CD4-positive, alpha-beta T cell treated with Interleukin-21 for 1 hour (primary cell): Measurements from ENCODE around the gene IGFBPL1.
"Not testable (repeated sequence)": the region's sequence is repeated elsewhere in the genome, so short reads cannot be mapped to it uniquely, and the experiment has no call there.

ENCODE experiments used
- DNase-seq: peaks from one replicate; pipeline ENCODE4 v3.0.0-alpha.2; 2020

The IGFBPL1 gene, protein sequence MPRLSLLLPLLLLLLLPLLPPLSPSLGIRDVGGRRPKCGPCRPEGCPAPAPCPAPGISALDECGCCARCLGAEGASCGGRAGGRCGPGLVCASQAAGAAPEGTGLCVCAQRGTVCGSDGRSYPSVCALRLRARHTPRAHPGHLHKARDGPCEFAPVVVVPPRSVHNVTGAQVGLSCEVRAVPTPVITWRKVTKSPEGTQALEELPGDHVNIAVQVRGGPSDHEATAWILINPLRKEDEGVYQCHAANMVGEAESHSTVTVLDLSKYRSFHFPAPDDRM

DNA sequence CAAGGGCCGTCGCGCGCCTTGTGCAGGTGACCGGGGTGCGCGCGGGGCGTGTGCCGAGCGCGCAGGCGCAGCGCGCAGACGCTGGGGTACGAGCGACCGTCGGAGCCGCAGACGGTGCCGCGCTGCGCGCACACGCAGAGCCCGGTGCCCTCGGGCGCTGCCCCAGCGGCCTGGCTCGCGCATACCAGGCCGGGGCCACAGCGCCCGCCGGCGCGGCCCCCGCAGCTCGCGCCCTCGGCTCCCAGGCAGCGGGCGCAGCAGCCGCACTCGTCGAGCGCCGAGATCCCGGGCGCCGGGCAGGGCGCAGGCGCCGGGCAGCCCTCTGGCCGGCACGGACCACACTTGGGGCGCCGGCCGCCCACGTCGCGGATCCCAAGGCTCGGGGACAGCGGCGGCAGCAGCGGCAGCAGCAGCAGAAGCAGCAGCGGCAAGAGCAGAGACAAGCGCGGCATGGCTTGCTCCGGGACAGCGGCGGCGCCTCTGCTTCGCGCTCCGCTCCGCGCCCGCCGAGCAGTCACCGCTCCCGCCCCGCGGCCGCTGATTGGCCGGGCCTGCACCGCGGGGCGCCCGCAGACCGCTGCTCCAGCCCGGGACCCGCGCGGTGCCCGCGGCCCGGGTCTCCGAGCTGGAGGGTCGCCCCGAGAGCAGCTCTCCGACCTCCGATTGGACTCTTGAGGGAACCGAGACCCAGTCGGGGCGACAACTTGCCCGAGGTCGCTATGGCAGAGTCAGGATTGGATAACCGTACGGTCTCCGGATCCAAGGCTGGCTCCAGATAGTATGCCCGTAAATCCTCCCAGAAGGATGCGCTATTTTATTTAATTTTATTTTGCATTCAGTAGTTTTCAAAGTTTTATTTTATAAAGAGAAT lies at the start of gene IGFBPL1:
Gene IGFBPL1, minus strand, starts transcription at position 482 of the 871 bp plus-strand sequence. Its CDS starts 30 bp downstream, at position 452.
- DNase-seq = no peak

DNA sequence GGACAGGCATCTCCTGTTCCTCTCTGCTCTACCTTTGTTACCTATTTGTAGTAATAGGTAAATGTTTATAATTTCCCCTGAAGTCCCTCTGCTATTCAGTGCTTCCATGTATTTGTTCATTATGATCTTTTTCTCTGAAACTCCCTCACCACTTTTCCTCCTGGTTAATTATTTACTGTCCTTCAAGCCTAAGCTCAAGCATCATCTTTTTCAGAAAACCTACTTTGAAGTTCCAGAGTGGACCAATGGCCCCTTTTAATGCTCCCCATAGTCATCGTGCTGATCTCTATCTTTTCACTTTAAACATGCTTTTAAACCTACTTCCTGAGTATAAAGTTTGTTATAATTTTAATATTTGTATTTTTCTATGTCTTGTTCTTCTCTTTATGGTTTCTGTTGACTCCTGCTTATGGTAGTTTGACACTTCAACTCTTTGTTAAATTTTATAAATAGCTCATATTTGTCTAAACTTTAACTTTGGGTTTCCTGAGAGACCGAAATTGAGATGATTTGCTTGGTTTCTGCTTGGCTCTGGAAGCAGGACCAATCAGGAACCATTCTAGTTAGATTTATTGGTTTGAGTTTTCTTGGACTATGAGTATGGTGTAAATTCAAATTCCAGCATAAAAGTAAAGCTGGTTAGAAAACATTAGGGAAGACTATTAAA lies 48.5 kb upstream of the IGFBPL1 start:
- not testable (repeated sequence) for DNase-seq

DNA sequence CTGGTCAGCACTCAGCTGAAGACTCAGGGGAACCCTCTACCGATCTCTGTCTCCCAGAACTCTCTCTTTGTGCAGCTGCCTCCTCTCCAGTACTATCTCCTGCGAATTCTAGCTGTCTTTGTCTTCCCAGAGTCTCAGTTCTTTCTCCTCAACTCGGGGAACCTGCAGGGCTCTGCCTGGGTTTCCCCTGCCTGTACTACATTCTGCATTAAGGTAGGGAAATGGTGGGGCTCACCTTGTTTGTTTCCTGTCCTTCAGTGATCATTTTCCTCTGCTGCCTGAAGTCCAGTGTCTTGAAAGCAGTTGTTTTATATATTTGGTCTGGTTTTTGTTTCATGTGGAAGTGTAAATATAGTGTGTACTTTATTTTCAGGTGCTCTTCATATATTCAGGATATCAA lies 43.1 kb upstream of the IGFBPL1 start:
- no peak for DNase-seq

DNA sequence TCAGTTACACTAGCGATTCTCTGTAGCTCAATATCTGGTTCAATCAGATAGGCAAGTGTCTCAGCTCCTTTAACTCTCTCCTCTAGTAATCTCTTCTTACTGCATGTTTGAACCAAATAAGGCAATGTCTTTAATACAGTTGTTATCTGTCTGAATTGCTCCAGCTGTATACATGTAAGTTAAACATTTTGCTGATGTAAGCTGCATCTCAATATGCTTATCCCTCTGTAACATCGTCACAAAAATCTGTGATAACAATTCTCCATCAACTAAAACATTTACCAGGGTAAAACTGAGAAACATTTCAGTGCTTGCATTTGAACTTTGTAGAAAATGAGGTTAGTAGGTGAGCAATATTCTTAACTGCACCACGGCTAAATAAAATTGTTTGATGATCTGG lies 29.6 kb upstream of the IGFBPL1 start:
- DNase-seq = no peak

DNA sequence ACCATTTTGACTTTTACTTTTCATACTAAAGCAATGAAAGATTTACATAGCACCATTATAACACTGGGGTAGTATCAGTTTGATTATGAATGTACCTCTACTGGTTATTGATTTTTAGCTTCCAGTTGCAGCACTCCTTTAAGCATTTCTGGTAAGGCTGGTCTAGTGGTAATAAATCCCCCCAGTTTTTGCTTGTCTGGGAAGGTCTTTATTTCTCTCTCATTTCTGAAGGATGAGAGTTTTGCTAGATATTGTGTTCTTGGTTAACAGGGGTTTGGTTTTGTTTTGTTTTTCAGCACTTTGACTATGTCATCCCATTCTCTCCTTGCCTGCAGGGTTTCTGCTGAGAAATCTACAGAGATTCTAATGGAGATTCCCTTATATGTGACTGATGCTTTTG lies 26.9 kb upstream of the IGFBPL1 start:
- no peak for DNase-seq

DNA sequence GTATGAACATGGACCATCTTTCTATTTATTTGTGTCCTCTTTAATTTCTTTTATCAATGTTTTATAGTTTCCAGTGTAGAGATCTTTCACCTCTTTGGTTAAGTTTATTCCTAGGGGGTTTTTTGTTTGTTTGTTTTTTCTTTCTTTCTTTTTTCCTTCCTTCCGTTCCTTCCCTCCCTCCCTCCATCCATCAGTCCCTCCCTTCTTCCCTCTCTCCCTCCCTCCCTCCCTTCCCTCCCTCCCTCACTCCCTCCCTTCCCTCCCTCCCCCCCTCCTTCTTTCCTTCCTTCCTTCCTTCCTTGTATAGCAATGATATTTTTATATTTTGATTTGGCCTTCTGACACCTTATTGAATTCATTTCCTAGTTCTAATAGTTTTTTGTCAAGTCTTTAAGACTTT lies 23.4 kb upstream of the IGFBPL1 start:
- no peak for DNase-seq

DNA sequence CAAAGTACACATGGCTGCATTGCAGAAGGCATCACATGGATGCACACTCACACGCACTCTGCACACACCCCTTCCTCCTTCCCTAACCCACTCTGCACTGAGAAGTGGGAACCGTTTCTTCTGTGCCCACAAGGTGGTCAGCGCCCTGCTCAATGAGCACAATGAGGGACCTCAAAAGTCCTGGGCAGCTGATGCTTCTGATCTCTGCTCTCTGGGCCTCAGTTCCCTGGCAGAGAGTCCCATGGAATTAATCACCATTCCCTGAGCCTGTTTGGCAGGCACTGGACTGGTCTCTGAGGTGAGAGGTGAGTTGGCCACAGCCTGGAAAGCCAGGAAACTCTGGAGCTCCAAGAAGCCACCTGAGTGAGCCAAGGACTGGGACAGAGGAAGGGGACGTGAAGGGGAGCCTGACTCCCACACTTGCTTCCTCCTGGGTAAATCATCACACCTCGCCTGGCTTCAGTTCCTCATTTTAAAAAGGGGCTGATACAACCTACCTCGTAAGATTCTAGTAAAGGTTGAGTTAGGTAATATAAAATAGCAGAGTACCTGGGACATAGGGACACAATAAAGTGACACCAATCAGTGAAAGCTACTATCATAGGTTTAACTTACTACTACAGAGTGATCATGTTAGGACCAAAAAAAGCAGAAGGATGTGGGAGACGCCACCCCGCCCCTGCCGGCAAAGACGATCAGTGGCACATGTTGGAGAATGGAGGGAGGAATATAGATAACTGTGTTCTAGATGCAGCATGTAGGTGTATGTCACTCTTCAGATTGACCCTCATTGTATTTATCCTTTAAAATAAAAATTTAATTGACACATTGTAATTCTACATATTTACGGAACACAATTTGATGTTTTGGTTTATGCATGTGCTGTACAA lies 21.1 kb upstream of the IGFBPL1 start:
- no peak for DNase-seq

DNA sequence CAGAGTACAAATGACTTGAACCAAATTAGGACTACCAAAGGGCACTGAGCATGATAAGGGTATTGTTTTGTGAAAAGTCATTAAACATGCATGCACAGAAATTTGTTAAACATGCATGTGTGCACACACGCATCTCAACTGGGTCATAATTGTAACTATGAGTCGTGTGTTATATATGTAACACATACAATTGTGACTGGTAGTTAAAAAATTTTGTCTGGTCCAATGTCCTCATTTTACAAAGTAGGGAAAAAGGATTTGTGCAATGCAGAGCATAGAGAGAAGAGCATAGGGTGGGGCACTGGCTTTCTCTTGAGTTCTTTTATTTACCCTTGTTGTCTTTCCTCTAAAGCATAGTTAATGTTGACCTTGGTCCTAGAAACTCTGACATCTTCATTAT lies 19.3 kb upstream of the IGFBPL1 start:
- DNase-seq = no peak

DNA sequence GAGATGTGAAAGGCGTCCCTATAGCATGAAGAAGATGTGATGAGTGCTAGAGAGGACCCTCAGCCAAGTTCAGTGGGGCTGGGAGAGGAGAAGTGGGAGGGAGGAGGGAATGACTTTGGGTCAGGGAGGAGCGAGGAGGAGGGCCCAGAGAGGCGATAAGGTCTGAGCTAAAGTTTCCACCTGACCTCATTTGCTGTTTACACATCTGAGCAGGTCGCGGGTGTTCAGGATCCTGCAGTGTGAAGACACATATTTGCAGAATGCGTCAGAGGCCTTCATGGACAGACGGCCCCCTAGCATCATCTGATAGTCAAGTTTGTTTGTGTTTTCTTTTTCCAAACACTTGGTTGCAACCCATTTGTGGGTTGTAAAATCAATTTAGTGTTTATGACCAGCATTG lies 18.9 kb upstream of the IGFBPL1 start:
- no peak for DNase-seq

DNA sequence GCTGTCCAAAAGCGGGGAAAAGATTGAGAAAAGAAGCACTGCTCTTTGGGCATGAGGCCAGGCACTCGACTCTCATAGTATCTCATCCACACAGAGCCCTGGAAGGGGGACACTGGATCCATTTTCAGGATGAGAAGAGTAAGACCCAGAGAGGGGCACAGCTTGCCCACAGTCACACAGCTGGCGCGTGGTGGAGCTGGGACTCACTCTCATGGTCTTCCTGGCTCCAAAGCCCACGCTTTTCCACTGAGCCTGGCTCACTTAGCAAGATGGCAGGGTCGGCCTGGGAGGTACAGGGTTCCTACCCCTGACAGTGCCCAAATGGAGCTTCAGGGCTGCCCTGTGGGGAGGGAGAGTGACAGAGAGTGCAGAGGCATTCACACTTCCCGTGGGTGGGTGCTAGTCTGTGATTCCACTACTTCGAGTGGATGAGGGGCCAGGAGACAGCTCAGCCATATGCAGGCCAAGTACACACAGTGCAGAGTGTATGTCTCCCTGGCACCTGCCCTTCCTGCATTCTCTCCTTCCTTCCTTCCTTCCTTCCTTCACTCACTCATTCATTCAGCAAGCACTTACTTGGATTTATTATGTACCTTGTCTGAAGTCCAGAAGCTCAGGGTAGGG lies 18.3 kb upstream of the IGFBPL1 start:
- no peak for DNase-seq

DNA sequence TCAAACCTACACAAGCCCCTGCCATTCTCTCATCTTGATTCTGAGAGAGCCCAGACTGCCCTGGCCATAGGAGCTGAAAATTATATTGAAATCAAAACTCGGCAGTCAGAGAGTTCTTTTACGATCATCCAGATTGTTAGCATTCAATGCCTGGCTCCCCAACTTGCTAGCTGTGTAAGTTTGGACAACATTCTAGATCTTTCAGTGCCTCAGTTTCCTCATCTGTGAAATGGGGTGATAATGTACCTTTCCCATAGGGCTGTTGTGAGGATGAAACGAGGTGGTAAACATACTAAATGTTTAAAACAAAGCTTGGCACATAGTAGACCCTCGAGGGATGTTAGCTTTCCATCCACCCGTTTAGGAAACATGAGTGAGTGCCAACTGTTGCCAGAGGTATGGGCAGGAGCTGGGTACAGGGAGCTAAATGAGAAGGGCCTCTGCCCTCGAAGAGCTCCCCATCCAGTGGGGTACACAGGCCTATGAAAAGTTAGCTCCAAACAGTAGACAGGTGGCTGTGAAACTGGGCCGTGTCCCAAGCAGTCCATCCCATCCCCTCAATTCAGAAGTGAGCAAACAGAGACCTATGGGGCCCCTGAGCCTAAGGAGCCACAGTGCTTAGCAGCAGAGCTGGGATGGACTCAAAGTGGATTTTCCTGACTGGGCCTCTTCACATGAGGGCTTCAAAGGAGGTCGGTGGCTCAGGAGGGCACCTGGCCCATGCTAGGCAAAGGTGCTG lies 17.3 kb upstream of the IGFBPL1 start:
- no peak for DNase-seq

DNA sequence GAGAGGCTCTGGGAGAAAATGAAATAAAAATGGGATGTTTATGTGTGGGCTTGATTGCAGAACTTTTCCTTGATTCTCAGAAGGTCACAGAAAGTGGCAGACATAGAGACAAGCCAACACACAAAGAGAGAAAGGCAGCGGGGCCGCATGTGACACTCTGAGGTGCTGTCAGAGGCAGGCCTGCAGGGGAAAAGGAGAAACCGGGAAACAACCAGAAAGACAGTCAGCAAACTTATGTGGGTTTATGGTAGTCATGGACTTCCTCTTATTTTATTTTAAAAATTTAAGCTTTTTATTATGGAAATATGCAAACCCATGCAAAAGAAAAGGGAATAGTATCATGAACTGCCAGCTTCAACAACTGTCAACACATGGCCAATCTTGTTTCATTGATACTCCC lies 16.3 kb upstream of the IGFBPL1 start:
- DNase-seq = no peak

DNA sequence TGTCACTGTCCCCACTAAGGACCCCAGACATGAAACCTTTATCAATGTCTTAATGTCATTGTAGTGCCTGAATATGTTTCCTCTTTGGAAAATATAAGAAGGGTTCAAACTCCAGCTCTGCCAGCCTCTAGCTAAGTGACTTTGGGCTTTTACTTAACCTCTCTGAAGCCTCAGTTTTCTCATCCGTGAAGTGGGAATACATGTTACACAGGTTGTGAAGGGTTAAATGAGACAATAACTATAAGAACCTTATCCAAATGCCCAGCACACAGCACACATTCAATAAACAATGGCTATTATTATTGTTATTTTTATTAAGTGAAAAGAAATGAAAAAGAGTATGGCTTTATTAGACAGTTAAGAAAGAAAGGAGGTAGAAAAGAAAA lies 15.7 kb upstream of the IGFBPL1 start:
- DNase-seq = no peak

DNA sequence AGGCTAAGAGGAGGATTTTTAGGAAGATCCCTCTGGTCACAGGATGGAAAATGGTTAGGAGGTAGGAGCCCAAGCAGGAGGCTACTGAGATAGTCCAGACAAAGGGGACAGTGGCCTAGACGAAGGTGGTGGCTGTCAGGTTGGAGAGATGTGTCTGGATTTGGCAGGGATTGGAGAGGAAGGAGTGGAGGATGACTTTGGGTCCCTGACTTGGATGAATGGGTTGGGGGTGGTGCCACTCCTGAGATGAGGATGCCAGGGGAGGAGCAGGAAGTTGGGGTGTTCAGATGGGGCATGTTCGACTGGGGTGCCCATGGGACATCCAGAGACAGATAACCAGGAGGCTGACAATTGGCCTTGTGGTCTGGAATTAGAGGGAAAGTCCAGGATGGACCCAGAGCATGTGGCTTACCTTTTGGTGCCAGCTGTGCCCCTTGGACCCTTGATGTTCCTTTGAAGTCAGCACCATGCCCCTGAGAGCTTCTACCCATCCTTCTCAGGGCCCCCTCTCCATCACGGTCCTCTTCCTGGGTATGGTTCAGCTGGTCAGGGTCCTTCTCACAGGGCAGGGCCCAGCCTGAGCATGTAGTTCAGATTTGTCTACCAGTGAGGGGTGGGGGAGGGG lies 15.1 kb upstream of the IGFBPL1 start:
- no peak for DNase-seq

DNA sequence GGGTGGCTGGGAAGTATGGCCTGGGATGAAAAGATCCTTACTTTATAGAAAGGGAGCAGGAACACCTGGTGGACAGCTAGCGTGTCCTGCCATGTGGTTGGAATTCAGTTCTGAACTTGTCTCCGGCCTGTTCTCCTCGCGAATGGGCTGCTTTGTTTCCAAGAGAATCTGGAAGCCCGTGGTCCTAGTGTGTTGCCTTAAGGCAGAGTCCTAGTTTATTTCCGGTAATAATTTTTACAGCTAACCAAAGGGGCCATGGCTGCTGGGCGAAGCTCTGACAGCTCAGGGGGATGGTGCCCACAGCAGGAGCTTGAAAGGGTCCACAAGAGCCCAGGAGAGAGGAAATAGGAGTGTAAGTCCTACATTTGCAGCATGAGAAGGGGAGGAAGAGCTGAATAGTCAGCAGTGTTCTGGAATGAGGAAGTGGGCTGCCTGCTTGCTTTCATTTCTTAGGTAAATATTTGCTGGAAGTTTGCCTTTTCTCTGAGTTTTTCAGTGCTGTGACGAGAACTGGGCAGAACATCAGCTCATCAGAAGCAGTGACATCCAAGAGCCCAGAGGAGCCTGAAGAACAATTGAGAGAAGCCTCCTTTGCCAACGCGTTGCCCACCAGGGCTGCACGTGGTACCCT lies 13.1 kb upstream of the IGFBPL1 start:
- DNase-seq = no peak

DNA sequence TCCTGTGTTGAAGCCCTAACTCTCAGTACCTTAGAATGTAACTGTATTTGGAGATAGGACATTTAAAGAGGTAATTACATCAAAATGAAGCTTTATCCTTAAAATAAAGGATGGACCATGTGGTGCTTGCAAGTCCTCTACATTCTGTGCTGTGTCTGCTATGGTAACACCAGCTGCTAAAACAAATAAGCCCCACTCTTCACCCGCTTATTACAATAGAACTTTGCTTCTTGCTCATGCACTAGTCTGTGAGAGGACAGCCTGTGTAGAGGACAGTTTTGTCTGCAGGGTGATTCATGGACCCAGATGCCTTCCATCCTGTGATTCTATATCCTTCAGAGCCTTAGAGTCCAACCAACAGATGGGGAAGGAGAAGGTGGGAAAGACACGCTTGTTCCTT lies 12.5 kb upstream of the IGFBPL1 start:
- no peak for DNase-seq

DNA sequence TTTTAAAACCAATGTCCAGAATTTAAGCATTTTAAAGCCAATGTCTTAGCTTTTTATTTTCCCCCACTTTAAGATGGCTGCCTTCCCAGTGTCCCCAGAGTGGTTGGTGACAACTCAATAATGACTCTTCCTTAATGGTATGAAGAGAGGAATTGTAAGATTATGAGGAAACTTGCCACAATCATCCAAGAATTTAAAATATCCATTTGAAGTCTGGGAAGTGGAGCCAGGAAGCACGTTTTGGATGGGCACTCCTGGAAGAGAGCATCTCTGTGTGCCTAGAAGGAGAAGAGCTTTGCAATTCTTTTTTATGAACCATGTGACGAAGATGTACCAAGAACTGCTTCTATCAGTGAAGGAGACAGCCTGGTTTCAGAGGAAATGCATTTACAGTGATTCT lies 11.3 kb upstream of the IGFBPL1 start:
- no peak for DNase-seq

DNA sequence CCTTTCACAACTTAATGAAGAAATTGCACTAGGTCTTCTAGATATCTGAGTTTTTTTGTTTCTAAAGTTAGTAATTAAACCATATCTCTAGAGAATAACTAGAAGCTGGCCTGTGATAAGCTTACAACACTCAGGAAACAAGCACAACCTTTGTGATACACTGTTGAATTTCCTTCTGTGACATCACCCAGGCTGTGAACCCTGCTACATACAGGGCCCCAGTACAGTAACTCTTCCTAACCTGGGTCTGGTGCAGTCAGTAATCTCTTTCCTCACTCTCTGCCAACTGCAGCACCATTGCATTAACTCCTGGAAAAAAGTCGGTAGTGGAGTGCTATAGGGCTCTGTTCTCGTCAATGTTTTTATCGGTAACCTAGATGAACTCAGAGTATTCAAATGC lies 10.6 kb upstream of the IGFBPL1 start:
- DNase-seq = no peak

DNA sequence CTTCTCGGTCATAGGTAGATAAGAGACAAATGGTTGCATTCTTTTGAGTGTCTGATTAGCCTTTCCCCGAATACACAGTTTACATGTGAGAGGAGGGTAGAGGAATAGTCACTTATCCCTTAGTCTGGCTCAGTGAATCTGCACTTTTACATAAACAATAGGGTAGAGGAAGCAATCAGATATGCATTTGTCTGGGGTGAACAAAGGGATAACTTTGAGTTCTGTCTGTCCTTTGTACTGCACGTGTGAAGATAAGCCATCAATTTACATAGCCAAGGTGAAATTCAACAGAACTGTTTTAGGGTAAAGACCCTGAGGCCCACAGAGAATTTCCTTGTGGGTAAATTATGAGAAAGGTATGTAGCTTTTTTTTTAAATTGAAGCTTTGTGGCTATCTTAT lies 10.1 kb upstream of the IGFBPL1 start:
- DNase-seq = no peak

DNA sequence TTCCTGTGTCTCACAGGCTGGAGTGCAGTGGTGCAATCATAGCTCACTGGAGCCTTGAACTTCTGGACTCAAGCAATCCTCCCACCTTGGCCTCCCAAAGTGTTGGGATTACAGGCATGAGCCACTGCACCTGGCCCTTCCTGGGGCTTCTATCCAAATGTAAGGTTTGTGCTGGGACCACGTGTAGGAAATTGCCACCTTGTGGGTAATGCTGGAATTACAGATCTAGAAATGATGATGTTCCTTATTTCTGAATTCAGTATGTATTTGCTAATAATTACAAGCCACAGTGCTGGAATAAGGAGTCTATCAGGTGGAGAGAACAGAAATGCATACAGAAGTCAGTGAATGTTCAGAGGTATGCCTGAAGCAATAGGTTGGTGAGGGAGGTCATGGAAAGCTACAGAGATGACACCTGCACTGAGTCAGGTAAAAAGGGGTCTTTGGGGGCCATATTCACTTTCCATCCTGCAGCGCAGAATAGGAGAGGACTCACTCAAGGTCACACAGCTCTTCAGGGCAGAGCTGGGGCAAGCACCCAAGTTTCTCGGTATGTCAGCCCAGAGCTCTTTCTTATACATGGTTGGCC lies 8.8 kb upstream of the IGFBPL1 start:
- peak; percentile 25 for DNase-seq
